Measurements from ENCODE around the gene RASL10B.

DNA sequence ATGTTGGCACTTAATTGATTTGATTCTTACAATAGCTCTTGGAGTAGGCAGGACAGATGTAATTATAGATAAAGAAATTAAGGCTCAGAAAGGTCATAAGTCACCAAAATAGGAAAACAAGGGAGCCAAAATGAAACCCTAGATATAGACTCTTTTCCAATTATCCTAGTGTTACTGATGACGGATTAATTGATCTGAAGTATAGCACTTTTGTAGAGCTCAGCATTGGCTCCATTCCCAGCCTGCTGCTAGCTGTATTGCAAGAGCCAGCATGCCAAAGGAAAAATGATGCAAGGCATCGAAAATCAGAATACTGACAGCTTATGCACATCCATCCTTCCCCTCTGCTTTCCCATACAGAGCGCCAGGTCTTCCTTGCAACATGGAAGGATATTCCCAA, 21.6 kb upstream of the RASL10B start:
- TF ChIP-seq, protein P1, sequence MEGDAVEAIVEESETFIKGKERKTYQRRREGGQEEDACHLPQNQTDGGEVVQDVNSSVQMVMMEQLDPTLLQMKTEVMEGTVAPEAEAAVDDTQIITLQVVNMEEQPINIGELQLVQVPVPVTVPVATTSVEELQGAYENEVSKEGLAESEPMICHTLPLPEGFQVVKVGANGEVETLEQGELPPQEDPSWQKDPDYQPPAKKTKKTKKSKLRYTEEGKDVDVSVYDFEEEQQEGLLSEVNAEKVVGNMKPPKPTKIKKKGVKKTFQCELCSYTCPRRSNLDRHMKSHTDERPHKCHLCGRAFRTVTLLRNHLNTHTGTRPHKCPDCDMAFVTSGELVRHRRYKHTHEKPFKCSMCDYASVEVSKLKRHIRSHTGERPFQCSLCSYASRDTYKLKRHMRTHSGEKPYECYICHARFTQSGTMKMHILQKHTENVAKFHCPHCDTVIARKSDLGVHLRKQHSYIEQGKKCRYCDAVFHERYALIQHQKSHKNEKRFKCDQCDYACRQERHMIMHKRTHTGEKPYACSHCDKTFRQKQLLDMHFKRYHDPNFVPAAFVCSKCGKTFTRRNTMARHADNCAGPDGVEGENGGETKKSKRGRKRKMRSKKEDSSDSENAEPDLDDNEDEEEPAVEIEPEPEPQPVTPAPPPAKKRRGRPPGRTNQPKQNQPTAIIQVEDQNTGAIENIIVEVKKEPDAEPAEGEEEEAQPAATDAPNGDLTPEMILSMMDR (IDR thresholded peaks at IDR 0.05; ENCODE audit: insufficient read depth, low read length): no peak
- TF ChIP-seq, protein P2, sequence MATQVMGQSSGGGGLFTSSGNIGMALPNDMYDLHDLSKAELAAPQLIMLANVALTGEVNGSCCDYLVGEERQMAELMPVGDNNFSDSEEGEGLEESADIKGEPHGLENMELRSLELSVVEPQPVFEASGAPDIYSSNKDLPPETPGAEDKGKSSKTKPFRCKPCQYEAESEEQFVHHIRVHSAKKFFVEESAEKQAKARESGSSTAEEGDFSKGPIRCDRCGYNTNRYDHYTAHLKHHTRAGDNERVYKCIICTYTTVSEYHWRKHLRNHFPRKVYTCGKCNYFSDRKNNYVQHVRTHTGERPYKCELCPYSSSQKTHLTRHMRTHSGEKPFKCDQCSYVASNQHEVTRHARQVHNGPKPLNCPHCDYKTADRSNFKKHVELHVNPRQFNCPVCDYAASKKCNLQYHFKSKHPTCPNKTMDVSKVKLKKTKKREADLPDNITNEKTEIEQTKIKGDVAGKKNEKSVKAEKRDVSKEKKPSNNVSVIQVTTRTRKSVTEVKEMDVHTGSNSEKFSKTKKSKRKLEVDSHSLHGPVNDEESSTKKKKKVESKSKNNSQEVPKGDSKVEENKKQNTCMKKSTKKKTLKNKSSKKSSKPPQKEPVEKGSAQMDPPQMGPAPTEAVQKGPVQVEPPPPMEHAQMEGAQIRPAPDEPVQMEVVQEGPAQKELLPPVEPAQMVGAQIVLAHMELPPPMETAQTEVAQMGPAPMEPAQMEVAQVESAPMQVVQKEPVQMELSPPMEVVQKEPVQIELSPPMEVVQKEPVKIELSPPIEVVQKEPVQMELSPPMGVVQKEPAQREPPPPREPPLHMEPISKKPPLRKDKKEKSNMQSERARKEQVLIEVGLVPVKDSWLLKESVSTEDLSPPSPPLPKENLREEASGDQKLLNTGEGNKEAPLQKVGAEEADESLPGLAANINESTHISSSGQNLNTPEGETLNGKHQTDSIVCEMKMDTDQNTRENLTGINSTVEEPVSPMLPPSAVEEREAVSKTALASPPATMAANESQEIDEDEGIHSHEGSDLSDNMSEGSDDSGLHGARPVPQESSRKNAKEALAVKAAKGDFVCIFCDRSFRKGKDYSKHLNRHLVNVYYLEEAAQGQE (IDR thresholded peaks at IDR 0.05; ENCODE audit: insufficient replicate concordance, low read depth): no peak
- no peak for TF ChIP-seq GABPA (IDR thresholded peaks at IDR 0.05; ENCODE audit: low read depth)
- no peak for TF ChIP-seq POLR2AphosphoS5 (IDR thresholded peaks at IDR 0.05; ENCODE audit: low read depth)
- TF ChIP-seq SPI1 (IDR thresholded peaks at IDR 0.05; ENCODE audit: borderline replicate concordance, low read depth): no peak

Data from HL-60 (cell line).